NCI-H2107 (cell line): ENCODE measurements around the gene CDC23.
"Not testable (repeated sequence)": the region's sequence is repeated elsewhere in the genome, so short reads cannot be mapped to it uniquely, and the experiment has no call there.

Experiments
- DNase-seq: peaks from one replicate; lab custom pipeline; 2025; lab: John Stamatoyannopoulos, UW

CDC23 gene

GRCh38 chr5:138212828-138213160 is 329 bp downstream of the CDC23 start:
- DNase-seq = no peak

- DNase-seq = no peak
These were observed 2.1 kb downstream of the CDC23 start for GRCh38 chr5:138210985-138211384.

GRCh38 chr5:138193859-138194258 is 19.3 kb downstream of the CDC23 start:
- not testable (repeated sequence) for DNase-seq

- no peak for DNase-seq
These were observed 20.3 kb downstream of the CDC23 start for GRCh38 chr5:138192826-138193225.

- no peak for DNase-seq
These were observed 24.5 kb downstream of the CDC23 start for GRCh38 chr5:138188626-138189025.

- no peak for DNase-seq
These were observed 27.1 kb downstream of the CDC23 start for GRCh38 chr5:138186002-138186447.

- DNase-seq = no peak
These were observed 30.3 kb downstream of the CDC23 start for GRCh38 chr5:138182808-138183207.

- DNase-seq = no peak
These were observed 32.3 kb downstream of the CDC23 start for GRCh38 chr5:138180841-138181240.

GRCh38 chr5:138180183-138180782 is 32.8 kb downstream of the CDC23 start:
- DNase-seq = peak; percentile 10

- DNase-seq = no peak
These were observed 33.8 kb downstream of the CDC23 start for GRCh38 chr5:138179277-138179857.

- DNase-seq = peak; percentile 77
These were observed 34.4 kb downstream of the CDC23 start, which contains the start of the genes BRD8 and KIF20A for GRCh38 chr5:138178516-138179276. BRD8 (minus strand) TSS chr5:138178630; CDS start chr5:138178614, 16 bp downstream. KIF20A (plus strand) TSS chr5:138179112; CDS start chr5:138179681, 569 bp downstream.

GRCh38 chr5:138177941-138178515 is 35.1 kb downstream of the CDC23 start:
- no peak for DNase-seq

- no peak for DNase-seq
These were observed 42.8 kb downstream of the CDC23 start for GRCh38 chr5:138170299-138170698.

GRCh38 chr5:138169124-138169523 is 44.0 kb downstream of the CDC23 start:
- no peak for DNase-seq

GRCh38 chr5:138163721-138164120 is 49.4 kb downstream of the CDC23 start:
- no peak for DNase-seq

GRCh38 chr5:138160706-138161105 is 52.4 kb downstream of the CDC23 start:
- DNase-seq = no peak

- no peak for DNase-seq
These were observed 53.5 kb downstream of the CDC23 start for GRCh38 chr5:138159666-138160065.

- DNase-seq = no peak
These were observed 55.5 kb downstream of the CDC23 start for GRCh38 chr5:138157626-138158025.

- DNase-seq = not testable (repeated sequence)
These were observed 57.1 kb downstream of the CDC23 start for GRCh38 chr5:138155977-138156376.

GRCh38 chr5:138149530-138149929 is 63.6 kb downstream of the CDC23 start:
- DNase-seq = no peak

GRCh38 chr5:138148811-138149210 is 64.3 kb downstream of the CDC23 start:
- no peak for DNase-seq

GRCh38 chr5:138143578-138143977 is 69.5 kb downstream of the CDC23 start:
- DNase-seq = not testable (repeated sequence)

- DNase-seq = no peak
These were observed 71.4 kb downstream of the CDC23 start for GRCh38 chr5:138141734-138142133.
